ENCODE data around the gene MTHFSD. TPM values are rescaled to one million over a fixed set of nuclear protein-coding genes. Genes with fewer than 3 reads are reported as not detected.
A peak's percentile ranks its signal among the peaks of the same experiment; 100 is the strongest.

The MTHFSD gene
- total and polyA plus RNA-seq, 2 donors, result 11.0 to 18.4 TPM

DNA sequence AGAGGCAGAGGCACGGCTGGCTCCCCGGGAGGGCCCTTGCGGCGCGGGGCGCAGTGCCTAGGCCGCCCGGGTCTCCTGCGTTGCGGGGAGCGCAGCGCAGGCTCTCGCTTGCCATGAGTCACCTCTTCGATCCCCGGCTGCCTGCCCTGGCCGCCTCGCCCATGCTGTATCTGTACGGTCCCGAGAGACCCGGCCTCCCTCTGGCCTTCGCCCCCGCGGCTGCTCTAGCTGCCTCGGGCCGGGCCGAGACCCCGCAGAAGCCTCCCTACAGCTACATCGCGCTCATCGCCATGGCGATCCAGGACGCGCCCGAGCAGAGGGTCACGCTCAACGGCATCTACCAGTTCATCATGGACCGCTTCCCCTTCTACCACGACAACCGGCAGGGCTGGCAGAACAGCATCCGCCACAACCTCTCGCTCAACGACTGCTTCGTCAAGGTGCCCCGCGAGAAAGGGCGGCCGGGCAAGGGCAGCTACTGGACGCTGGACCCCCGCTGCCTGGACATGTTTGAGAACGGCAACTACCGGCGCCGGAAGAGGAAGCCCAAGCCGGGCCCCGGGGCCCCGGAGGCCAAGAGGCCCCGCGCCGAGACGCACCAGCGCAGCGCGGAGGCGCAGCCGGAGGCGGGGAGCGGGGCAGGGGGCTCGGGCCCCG lies 23.7 kb upstream of the MTHFSD start:
- no peak overlapping the region for H3K27ac ChIP-seq (ENCODE audit: low read depth in 1 of 2, low read length in 1 of 2)
- WGBS, result 7% methylated on average over 69 of the region's 69 CpGs

DNA sequence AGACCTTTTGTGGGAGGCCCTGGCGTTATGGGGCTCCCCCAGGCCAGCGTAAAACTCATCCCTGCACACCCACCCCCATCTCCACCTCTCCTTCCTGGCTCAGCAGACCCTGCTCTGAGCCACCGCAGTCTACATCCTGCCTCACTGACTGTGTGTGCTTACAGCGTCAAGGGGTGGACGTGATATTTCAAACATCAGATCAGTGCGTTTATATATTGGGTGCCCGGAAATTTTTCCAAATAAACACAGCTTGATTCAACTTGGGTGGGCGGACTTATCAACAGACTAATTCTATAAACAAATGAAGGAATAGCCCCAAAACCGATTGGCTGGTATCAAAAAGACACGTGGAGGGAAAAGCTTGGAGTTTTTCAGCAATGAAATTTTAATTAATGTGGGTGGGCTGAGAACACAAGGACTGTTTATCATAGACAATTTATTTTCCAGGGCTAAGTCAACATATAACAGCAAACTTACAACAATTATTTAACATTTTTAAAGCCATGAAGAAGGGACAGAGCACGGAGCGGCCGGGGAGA lies 23.1 kb upstream of the MTHFSD start, which contains the start of gene FOXL1:
Gene FOXL1, plus strand, starts transcription at position 489 of the 539 bp plus-strand sequence. CDS start 175 bp downstream, outside the sequence.
- Histone ChIP-seq H3K4me3 (ENCODE audit: low read length in 2 of 2) (no peak within 1 kb of the TSS), H3K27ac (ENCODE audit: low read depth in 1 of 2, low read length in 1 of 2) (no peak within 1 kb of the TSS), H3K4me1 (ENCODE audit: control insufficient read depth in 2 of 2, insufficient read depth in 2 of 2, low read length in 2 of 2) (peaks cover 0 to 7% of the 10 kb centered on the region in 2 donors), H3K36me3 (ENCODE audit: control insufficient read depth in 2 of 2, insufficient read depth in 2 of 2, low read length in 1 of 2) (no peaks in the 10 kb centered on the region), H3K27me3 (ENCODE audit: control insufficient read depth in 2 of 2, insufficient read depth in 1 of 2, low read length in 1 of 2) (peaks cover 77 to 83% of the 10 kb centered on the region in 2 donors), H3K9me3 (ENCODE audit: control insufficient read depth in 2 of 2, insufficient read depth in 1 of 2, low read length in 1 of 2) (no peaks in the 10 kb centered on the region)
- 87% methylated on average over 13 of the region's 13 CpGs for WGBS
- DNase-seq (ENCODE audit: low read depth in 6 of 9, low spot score in 9 of 9), result no peak

More for the DNA sequence above, 23.7 kb upstream of the MTHFSD start:
- no peak for DNase-seq (ENCODE audit: low read depth in 6 of 9, low spot score in 9 of 9)
- Histone ChIP-seq H3K4me1 (ENCODE audit: control insufficient read depth in 2 of 2, insufficient read depth in 2 of 2, low read length in 2 of 2) (peaks cover 0 to 7% of the 10 kb centered on the region in 2 donors), H3K9me3 (ENCODE audit: control insufficient read depth in 2 of 2, insufficient read depth in 1 of 2, low read length in 1 of 2) (no peaks in the 10 kb centered on the region), H3K4me3 (ENCODE audit: low read length in 2 of 2) (no peak overlapping the region), H3K27me3 (ENCODE audit: control insufficient read depth in 2 of 2, insufficient read depth in 1 of 2, low read length in 1 of 2) (peaks cover 77 to 81% of the 10 kb centered on the region in 2 donors), H3K36me3 (ENCODE audit: control insufficient read depth in 2 of 2, insufficient read depth in 2 of 2, low read length in 1 of 2) (no peaks in the 10 kb centered on the region)

DNA sequence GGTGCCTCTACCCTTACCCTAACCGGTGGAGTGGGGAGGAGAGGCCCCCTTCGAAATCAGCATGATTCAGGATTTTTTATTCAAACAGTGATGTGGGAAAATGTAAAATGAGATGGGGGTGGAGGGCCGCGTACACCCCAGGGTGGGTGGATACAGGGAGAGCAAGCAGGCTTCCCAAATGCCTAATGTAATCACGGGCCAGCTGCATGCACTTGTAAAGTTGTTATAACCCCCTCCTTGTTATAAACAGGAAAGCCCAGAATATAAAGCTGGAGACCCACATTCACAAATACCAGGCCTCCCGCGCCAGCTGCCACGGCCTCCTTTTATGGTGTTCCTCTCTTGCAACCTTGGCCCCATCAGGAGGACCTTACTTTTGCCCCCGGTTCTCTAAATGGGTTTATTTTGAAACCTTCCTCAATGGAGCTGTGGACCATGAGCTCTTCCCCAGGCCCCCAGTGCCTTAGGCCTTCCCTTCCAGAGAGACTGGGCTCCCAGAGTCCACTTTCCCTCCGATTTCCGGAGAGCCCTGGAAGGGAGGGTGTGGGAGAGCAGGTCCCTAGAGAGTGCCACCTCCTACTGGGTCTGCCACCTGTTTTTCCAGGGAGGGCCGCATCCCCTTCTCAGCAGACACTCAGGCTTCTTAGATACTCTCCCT lies 22.4 kb upstream of the MTHFSD start:
- DNase-seq (ENCODE audit: low read depth in 6 of 9, low spot score in 9 of 9), result no peak
- H3K36me3 ChIP-seq (ENCODE audit: control insufficient read depth in 2 of 2, insufficient read depth in 2 of 2, low read length in 1 of 2), result no peaks in the 10 kb centered on the region
- peaks cover 0 to 7% of the 10 kb centered on the region in 2 donors for H3K4me1 ChIP-seq (ENCODE audit: control insufficient read depth in 2 of 2, insufficient read depth in 2 of 2, low read length in 2 of 2)
- no peaks in the 10 kb centered on the region for H3K9me3 ChIP-seq (ENCODE audit: control insufficient read depth in 2 of 2, insufficient read depth in 1 of 2, low read length in 1 of 2)
- no peak overlapping the region for H3K4me3 ChIP-seq (ENCODE audit: low read length in 2 of 2)
- WGBS, result 81% methylated on average over 12 of the region's 12 CpGs
- peaks cover 81 to 86% of the 10 kb centered on the region in 2 donors for H3K27me3 ChIP-seq (ENCODE audit: control insufficient read depth in 2 of 2, insufficient read depth in 1 of 2, low read length in 1 of 2)
- H3K27ac ChIP-seq (ENCODE audit: low read depth in 1 of 2, low read length in 1 of 2), result no peak overlapping the region

DNA sequence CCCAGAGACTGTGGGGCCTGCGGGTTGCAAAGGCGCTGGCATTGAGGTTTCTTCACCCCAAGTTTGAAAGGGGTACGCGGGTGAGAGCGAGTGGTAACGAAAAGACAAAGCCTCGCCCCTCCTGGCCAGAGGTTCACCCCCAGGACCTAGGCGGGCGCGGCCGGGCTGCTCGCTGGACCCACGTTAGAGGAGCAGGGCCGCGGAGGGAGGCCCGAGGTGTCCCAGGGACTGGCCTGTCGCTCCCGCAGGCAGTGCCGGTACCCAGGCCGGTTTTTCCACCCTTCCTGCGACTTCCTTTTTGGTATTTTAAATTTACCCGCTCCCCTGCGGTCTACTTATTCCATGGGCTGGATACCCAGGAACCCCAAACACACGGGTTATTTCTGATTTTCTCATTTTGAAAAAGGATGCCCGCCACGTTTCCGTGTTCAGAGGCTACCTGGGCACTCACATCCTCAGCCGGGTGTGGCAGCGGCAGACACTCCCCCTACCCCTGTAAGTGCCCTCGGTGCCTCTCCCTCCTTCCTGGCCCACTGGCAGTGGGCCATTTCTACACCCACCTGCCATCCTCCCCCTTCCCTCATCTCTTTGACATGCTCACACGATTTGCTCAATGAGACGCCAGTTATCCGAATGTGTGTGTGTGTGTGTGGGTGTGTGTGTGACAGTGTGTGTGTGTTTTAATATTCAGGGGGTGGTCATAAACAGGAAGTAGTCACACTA lies 21.7 kb upstream of the MTHFSD start:
- H3K27ac ChIP-seq (ENCODE audit: low read depth in 1 of 2, low read length in 1 of 2), result no peak overlapping the region
- no peak for DNase-seq (ENCODE audit: low read depth in 6 of 9, low spot score in 9 of 9)
- H3K4me3 ChIP-seq (ENCODE audit: low read length in 2 of 2), result peak overlapping the region; percentile 17 to 19
- peaks cover 84 to 93% of the 10 kb centered on the region in 2 donors for H3K27me3 ChIP-seq (ENCODE audit: control insufficient read depth in 2 of 2, insufficient read depth in 1 of 2, low read length in 1 of 2)
- no peaks in the 10 kb centered on the region for H3K36me3 ChIP-seq (ENCODE audit: control insufficient read depth in 2 of 2, insufficient read depth in 2 of 2, low read length in 1 of 2)
- peaks cover 0 to 7% of the 10 kb centered on the region in 2 donors for H3K4me1 ChIP-seq (ENCODE audit: control insufficient read depth in 2 of 2, insufficient read depth in 2 of 2, low read length in 2 of 2)
- H3K9me3 ChIP-seq (ENCODE audit: control insufficient read depth in 2 of 2, insufficient read depth in 1 of 2, low read length in 1 of 2), result no peaks in the 10 kb centered on the region
- WGBS, result 14% methylated on average over 33 of the region's 33 CpGs

DNA sequence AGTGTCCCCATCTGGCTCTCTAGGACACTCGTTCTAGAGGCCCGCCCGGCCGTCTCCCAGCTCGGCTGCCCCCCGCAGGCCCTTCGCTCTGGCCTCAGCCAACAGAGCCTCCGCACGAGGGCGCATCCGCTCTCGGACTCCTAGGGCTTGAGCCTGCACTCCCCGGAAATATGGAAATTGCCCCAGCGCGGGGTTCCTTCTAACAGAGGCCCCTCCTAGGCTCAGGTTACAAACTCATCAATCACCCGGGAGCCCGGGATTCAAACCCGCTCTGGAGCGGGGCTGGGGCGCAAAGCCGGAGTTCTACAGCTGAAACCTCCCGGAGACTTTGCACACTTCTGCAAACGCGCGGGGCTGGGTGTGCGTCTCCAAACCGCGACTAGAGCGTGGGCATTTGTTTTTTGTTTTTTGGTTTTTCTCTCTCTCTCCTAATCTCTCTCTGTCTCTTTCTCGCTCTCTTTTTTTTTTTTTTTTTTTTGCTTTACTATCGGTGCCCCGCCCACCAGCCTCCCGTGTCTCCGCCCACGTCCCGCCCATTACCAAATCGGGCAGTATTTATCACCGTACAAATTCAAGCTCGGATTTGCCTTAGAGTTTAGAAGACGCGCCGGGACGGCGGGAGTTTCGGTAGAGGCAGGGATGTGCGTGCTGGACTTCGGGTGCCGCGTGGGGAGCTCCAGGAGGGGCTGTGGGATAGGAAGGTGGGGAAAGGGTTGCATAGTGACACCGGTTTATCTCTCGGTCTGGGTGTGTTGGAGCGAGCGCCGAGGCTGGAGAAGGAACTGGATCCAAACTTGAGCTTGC lies 20.9 kb upstream of the MTHFSD start:
- 3% methylated on average over 54 of the region's 54 CpGs for WGBS
- no peaks in the 10 kb centered on the region for H3K9me3 ChIP-seq (ENCODE audit: control insufficient read depth in 2 of 2, insufficient read depth in 1 of 2, low read length in 1 of 2)
- no peak overlapping the region for H3K27ac ChIP-seq (ENCODE audit: low read depth in 1 of 2, low read length in 1 of 2)
- peak in 2 of 9 donors; percentile 23 to 47 for DNase-seq (ENCODE audit: low read depth in 6 of 9, low spot score in 9 of 9)
- peaks cover 0 to 7% of the 10 kb centered on the region in 2 donors for H3K4me1 ChIP-seq (ENCODE audit: control insufficient read depth in 2 of 2, insufficient read depth in 2 of 2, low read length in 2 of 2)
- H3K36me3 ChIP-seq (ENCODE audit: control insufficient read depth in 2 of 2, insufficient read depth in 2 of 2, low read length in 1 of 2), result no peaks in the 10 kb centered on the region
- peaks cover 84 to 97% of the 10 kb centered on the region in 2 donors for H3K27me3 ChIP-seq (ENCODE audit: control insufficient read depth in 2 of 2, insufficient read depth in 1 of 2, low read length in 1 of 2)
- peak overlapping the region; percentile 17 to 19 for H3K4me3 ChIP-seq (ENCODE audit: low read length in 2 of 2)

DNA sequence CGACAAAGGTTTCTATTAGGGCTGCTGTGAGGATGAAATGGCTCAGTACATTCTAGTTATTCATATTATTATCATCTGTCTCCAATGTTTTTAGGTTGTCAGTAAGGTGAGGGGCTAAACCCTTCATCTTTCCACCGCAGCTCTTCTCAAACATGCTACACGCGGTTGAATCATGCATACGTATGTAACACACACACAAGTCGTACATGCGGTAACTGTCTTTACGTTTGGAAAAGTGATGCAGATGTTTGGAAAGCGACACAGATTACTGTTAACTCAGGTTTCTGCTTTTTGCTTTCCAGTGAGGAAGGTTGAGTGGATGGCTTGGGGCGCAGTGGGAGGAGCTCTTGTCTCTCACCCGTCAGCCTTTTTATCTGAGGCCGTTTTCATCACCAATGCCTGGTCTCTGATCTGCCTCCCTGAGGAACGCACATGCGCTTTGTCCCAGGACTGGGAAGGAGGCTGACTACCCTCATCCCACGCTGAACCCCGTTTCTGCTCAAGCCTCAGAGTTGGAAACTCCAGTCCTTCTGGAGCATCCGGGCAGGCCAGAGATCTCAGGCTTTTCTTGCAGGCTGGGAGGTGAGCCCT lies 20.2 kb upstream of the MTHFSD start:
- H3K27me3 ChIP-seq (ENCODE audit: control insufficient read depth in 2 of 2, insufficient read depth in 1 of 2, low read length in 1 of 2), result peaks cover 84 to 98% of the 10 kb centered on the region in 2 donors
- no peaks in the 10 kb centered on the region for H3K36me3 ChIP-seq (ENCODE audit: control insufficient read depth in 2 of 2, insufficient read depth in 2 of 2, low read length in 1 of 2)
- 80% methylated on average over 17 of the region's 17 CpGs for WGBS
- no peak overlapping the region for H3K27ac ChIP-seq (ENCODE audit: low read depth in 1 of 2, low read length in 1 of 2)
- H3K9me3 ChIP-seq (ENCODE audit: control insufficient read depth in 2 of 2, insufficient read depth in 1 of 2, low read length in 1 of 2), result no peaks in the 10 kb centered on the region
- no peak overlapping the region for H3K4me3 ChIP-seq (ENCODE audit: low read length in 2 of 2)
- no peak for DNase-seq (ENCODE audit: low read depth in 6 of 9, low spot score in 9 of 9)
- peaks cover 0 to 7% of the 10 kb centered on the region in 2 donors for H3K4me1 ChIP-seq (ENCODE audit: control insufficient read depth in 2 of 2, insufficient read depth in 2 of 2, low read length in 2 of 2)

DNA sequence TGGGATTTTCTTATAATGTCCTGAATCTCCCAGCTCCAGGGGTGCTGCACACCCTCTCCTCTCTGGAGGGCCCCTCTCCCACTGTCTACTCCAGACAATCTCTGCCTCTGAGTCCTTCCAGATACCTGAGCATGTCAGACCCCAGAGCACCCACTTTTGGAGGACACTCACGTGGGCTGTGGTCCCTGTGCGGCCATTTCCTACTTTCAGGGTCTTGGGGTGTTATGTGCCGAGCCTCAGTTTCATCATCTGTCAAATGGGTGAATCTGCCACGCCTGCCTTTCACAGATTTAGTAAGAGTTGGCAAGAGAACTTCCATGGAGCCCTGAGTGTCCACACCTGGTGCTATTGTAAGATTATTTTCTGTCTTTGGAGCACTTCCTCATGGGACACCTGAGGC lies 19.6 kb upstream of the MTHFSD start:
- Histone ChIP-seq H3K4me3 (ENCODE audit: low read length in 2 of 2) (no peak overlapping the region), H3K4me1 (ENCODE audit: control insufficient read depth in 2 of 2, insufficient read depth in 2 of 2, low read length in 2 of 2) (peaks cover 0 to 7% of the 10 kb centered on the region in 2 donors), H3K27me3 (ENCODE audit: control insufficient read depth in 2 of 2, insufficient read depth in 1 of 2, low read length in 1 of 2) (peaks cover 83 to 98% of the 10 kb centered on the region in 2 donors), H3K27ac (ENCODE audit: low read depth in 1 of 2, low read length in 1 of 2) (no peak overlapping the region), H3K9me3 (ENCODE audit: control insufficient read depth in 2 of 2, insufficient read depth in 1 of 2, low read length in 1 of 2) (no peaks in the 10 kb centered on the region), H3K36me3 (ENCODE audit: control insufficient read depth in 2 of 2, insufficient read depth in 2 of 2, low read length in 1 of 2) (no peaks in the 10 kb centered on the region)
- no peak for DNase-seq (ENCODE audit: low read depth in 6 of 9, low spot score in 9 of 9)
- WGBS, result 89% methylated on average over 4 of the region's 4 CpGs
